HG02885 (cell line): ENCODE measurements around the gene SOX15.

ENCODE experiments used
- ATAC-seq: cut with Tn5 transposase; IDR thresholded peaks from one replicate; pipeline ENCODE4 v1.9.1; 2021; ENCODE audit warnings: mild to moderate bottlenecking; ENCODE audit not compliant: unreplicated experiment, poor library complexity

Gene SOX15

GRCh38 chr17:7579001-7579833 lies 10.7 kb downstream of the SOX15 start, which contains the start of gene CD68:
CD68 (plus strand) TSS chr17:7579638; CDS start chr17:7579678, 40 bp downstream.
- peak; percentile 46 for ATAC-seq

- no peak for ATAC-seq
Observed at GRCh38 chr17:7577327-7578199, 12.3 kb downstream of the SOX15 start.

- no peak for ATAC-seq
Observed at GRCh38 chr17:7576432-7576937, 13.4 kb downstream of the SOX15 start.

- no peak for ATAC-seq
Observed at GRCh38 chr17:7575959-7576358, 13.9 kb downstream of the SOX15 start.

DNA sequence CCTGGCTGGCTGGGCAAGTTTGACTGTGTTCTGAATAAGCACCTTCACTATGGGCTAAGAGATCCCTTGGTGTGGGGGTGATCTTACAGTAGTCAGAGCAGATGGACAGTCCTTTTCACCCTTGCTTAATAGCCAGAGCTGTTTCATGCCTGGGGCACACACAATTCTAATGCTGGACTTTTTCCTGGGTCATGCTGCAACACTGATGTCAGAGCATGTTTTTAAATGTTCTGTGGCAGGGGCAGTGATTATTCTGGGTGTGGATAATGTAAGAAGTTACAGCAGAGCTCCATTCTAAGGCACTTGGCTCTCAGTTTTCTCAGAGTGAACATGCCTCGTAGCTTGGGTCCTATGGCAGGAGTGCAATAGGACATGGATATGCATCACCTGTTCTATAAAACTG lies 14.4 kb downstream of the SOX15 start:
- no peak for ATAC-seq

DNA sequence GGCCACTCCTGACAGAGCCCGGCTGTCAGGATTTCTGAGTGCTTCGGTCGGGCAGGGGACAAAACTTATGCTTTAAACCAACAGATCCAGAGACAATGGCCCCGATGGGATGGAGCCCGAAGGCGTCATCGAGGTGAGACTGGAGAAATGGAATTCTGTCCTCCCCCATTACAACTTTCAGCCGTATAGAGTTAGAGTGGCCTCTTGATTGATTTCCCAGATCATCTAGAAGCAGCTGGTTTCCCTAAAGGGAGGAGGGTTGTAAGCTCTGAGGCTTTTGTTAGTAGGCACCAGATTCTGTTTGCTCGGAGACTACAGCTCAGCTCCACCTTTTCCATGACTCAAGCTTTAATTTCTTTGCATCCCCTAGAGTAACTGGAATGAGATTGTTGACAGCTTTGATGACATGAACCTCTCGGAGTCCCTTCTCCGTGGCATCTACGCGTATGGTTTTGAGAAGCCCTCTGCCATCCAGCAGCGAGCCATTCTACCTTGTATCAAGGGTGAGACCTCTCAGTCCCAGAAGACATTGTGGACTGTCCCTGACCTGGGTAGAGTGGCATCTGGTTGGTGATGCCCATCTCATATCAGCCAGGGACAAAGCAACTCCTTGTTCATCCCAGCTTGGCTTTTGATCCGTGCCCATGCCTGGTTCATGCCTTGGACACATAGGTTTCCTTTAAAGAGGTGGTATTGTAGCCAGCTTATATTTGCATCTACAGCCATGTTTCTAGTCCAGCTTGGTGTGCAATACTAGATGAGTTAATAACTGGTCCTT lies 15.5 kb downstream of the SOX15 start:
- no peak for ATAC-seq

GRCh38 chr17:7573324-7574080 lies 16.4 kb downstream of the SOX15 start:
- ATAC-seq, result peak; percentile 21

DNA sequence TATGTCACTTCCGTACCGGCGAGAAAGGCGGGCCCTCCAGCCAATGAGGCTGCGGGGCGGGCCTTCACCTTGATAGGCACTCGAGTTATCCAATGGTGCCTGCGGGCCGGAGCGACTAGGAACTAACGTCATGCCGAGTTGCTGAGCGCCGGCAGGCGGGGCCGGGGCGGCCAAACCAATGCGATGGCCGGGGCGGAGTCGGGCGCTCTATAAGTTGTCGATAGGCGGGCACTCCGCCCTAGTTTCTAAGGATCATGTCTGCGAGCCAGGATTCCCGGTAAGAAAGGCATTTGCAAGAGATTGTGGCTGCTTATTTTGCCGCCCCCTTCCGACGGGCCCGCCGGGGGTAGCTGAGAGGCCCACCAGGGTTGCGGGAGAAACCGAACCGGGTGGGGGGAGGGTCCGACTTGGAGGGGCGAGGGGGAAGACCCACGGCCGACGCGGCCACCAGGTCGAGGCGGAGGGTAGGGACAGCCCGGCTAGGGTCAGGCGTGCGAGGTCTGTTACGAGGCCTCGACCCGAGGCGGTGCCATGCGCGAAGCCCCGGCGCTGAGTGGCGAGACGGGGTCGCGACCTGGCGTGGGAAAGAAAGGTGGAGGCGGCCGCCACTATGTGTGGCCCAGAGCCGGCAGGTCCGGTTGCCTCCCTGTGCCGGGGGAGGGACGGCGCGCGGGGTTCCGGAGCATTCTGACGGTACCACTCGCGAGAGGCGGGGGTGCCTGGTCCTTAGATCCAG lies 17.1 kb downstream of the SOX15 start:
- ATAC-seq, result peak; percentile 91

- ATAC-seq, result no peak
Observed at GRCh38 chr17:7572338-7572587, 17.6 kb downstream of the SOX15 start.

DNA sequence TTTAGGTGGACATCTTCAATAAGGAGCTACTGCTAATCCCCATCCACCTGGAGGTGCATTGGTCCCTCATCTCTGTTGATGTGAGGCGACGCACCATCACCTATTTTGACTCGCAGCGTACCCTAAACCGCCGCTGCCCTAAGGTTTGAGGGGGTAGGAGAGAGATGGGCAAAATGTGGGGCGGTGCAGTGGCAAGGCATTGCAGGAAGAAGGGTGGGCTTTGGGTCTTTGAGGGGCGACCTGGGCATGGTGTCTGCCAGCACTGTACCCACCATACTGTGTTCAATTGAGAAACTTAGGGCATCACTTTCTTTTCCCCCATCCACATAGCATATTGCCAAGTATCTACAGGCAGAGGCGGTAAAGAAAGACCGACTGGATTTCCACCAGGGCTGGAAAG lies 19.5 kb downstream of the SOX15 start:
- ATAC-seq, result no peak

DNA sequence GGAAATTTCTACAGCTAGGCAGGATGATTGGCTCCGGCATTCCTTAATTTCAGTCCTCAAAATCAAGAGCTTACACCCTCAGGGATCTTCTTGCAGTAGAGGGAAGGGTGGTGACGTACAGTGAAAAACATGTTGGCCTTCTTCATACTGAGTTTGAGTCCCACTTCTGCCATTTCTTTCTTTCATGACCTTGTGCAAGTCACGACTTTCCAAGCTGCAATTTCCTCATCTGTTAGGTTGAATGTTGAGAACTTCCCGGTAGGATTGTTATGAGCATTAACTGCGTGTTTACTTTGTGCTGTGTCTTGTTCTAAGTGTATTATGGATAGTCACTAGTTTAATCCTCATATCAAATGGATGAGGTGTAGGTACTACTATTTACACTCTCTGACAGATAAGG lies 20.3 kb downstream of the SOX15 start:
- ATAC-seq, result no peak

DNA sequence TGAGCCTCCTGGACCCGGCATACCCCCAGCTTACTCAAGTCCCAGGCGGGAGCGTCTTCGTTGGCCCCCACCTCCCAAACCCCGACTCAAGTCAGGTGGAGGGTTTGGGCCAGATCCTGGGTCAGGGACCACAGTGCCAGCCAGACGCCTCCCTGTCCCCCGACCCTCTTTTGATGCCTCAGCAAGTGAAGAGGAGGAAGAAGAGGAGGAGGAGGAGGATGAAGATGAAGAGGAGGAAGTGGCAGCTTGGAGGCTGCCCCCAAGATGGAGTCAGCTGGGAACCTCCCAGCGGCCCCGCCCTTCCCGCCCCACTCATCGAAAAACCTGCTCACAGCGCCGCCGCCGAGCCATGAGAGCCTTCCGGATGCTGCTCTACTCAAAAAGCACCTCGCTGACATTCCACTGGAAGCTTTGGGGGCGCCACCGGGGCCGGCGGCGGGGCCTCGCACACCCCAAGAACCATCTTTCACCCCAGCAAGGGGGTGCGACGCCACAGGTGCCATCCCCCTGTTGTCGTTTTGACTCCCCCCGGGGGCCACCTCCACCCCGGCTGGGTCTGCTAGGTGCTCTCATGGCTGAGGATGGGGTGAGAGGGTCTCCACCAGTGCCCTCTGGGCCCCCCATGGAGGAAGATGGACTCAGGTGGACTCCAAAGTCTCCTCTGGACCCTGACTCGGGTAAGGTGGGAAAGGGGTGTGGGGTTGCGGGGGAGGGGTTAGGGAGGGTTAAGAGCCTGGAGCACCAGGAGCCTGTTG lies 26.6 kb downstream of the SOX15 start:
- ATAC-seq, result no peak

DNA sequence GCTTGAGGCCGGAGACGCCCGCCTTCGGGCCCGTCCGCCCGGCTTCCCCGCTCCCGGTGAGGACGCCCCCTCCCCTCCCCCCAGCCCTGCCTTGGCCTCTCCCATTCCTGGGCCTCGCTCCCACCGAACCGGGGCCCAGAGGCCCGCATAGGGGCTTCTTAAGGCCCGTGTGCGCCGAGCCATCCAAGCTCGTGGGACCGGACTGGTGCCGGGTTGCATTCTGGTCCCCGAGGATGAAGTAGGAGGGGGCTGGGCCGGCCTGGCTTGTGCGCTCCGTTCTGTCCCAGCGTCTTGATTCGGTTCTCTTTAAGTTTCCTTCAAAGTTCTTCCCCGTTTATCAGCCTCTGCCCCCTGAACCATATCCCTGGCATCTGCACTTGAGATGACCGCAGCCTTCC lies 27.7 kb downstream of the SOX15 start:
- peak; percentile 16 for ATAC-seq

- peak; percentile 74 for ATAC-seq
Observed at GRCh38 chr17:7561589-7562207, 28.2 kb downstream of the SOX15 start, which contains the start of gene SENP3. SENP3 (plus strand) TSS chr17:7561919; CDS start chr17:7563077, 1,158 bp downstream.

GRCh38 chr17:7561028-7561575 lies 28.8 kb downstream of the SOX15 start:
- ATAC-seq, result peak; percentile 62

DNA sequence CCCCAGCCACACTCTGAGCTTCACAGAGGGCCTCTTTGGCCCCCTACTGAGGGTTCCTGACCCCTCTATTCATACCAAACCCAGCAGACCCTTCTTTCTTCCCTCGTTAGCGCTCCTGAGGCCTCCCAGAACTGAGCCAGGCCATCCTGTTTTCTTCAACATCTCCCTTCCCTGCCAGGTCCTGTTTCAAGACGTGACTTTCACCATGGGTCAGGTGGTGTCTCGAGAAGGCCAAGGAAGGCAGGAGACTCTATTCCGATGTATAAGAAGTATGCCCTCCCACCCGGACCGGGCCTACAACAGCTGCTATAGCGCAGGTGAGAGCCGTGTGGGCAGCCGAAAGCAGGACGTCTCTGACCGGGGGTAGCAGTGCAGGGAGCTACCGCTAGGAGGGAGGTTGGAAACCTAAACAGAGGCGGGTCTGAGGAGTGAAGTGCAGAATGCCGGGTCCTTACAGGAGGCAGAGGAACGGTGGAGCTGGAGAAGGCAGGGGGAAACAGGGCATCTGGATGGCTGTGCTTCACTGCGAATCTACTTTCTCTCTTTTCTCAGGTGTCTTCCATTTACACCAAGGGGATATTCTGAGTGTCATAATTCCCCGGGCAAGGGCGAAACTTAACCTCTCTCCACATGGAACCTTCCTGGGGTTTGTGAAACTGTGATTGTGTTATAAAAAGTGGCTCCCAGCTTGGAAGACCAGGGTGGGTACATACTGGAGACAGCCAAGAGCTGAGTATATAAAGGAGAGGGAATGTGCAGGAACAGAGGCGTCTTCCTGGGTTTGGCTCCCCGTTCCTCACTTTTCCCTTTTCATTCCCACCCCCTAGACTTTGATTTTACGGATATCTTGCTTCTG lies 29.5 kb downstream of the SOX15 start:
- no peak for ATAC-seq
